IMR-90 (cell line): ENCODE data around the gene GPR65.

Source experiments
- POLR2A ChIP-seq: IDR thresholded peaks from 2 replicates; pipeline ENCODE4 v1.6.1; 2012; ENCODE audit warnings: mild to moderate bottlenecking, low read depth, low read length
- TF ChIP-seq, protein P1 (sequence below): conservative IDR thresholded peaks from 2 replicates; pipeline ENCODE4 v1.5.1; 2012; ENCODE audit warnings: mild to moderate bottlenecking, low read depth, low read length, improper control_type of control experiment

DNA sequence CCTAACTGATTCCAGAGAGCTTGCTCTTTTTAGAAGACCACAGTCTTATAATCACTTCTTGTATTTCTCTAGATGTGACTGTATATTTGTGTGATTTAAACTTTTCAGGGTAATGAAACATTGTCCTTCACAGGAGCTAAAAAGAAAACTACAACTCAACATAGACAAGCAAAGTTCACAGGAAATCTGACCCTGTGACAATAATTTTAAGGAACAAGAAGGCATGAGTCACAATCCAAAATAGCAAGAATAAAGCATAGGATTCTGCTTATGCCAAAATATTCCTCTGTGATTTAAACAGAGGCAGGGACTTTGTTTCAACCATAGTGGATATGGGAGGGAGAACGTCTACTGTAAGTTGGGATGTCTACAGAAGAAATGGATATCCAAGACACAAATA, 44.3 kb downstream of the GPR65 start:
- no peak for TF ChIP-seq POLR2A
- TF ChIP-seq, protein P1, sequence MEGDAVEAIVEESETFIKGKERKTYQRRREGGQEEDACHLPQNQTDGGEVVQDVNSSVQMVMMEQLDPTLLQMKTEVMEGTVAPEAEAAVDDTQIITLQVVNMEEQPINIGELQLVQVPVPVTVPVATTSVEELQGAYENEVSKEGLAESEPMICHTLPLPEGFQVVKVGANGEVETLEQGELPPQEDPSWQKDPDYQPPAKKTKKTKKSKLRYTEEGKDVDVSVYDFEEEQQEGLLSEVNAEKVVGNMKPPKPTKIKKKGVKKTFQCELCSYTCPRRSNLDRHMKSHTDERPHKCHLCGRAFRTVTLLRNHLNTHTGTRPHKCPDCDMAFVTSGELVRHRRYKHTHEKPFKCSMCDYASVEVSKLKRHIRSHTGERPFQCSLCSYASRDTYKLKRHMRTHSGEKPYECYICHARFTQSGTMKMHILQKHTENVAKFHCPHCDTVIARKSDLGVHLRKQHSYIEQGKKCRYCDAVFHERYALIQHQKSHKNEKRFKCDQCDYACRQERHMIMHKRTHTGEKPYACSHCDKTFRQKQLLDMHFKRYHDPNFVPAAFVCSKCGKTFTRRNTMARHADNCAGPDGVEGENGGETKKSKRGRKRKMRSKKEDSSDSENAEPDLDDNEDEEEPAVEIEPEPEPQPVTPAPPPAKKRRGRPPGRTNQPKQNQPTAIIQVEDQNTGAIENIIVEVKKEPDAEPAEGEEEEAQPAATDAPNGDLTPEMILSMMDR = no peak
